HepG2 (cell line): ENCODE data around the gene MTM1. TPM values are rescaled to one million over a fixed set of nuclear protein-coding genes. Genes with fewer than 3 reads are reported as not detected.

ENCODE experiments used
- ATAC-seq: fragments of 200-7000 bp; cut with Tn5 transposase; 3 replicates; pipeline ENCODE4 v1.9.1; 2020; ENCODE audit warnings: mild to moderate bottlenecking, moderate library complexity
- BruUV-seq: library from RNA; stranded (reverse); fragments of 400-500 nt; replicated peaks from 2 replicates; lab custom pipeline; 2021; lab: Mats Ljungman, UMichigan
- CTCF ChIA-PET: fragments of 300-600 bp; formaldehyde crosslinking; extraction: SDS; loops from one replicate; lab custom pipeline; 2021; ENCODE audit warnings: low total read pairs, inconsistent platforms, low intra/inter-chr PET ratio; lab: Yijun Ruan, JAX
- POLR2A ChIA-PET: fragments of 350-600 bp; sonication (Branson Sonifier 250); formaldehyde crosslinking; loops from one replicate; lab custom pipeline; 2020; ENCODE audit warnings: antibody characterized with exemption, inconsistent platforms; lab: Yijun Ruan, JAX
- DNase-seq: peaks from one replicate; pipeline ENCODE4 v3.0.0-alpha.2; 2015; ENCODE audit warnings: low spot score
- FAIRE-seq: peaks from 3 replicates; lab custom pipeline; 2011; peaks lifted over from hg19 to GRCh38; lab: Jason Lieb, UNC
- H2AFZ ChIP-seq: one replicate; pipeline ENCODE4 v1.6.1; 2011; ENCODE audit warnings: low read length, inconsistent platforms
- H3K27ac ChIP-seq: fragments of 300-600 bp; 3 replicates; pipeline ENCODE4 v1.8.0; 2011; ENCODE audit warnings: mixed run types, mild to moderate bottlenecking, mixed read lengths, low read length, inconsistent platforms; ENCODE audit not compliant: insufficient read depth; ENCODE audit errors: extremely low read length
- H3K27me3 ChIP-seq, 2 experiments: fragments of 200-600 bp in 1 of 2; 2 replicates in 1 of 2; 3 replicates in 1 of 2; pipeline versions ENCODE4 v1.6.0 to v1.8.0; 2011; ENCODE audit warnings: low read length in 2 of 2, mild to moderate bottlenecking in 2 of 2, moderate library complexity in 2 of 2, inconsistent platforms in 1 of 2; ENCODE audit not compliant: insufficient read depth in 2 of 2, control insufficient read depth in 1 of 2
- H3K36me3 ChIP-seq, 2 experiments: fragments of 200-600 bp in 1 of 2; replicated peaks in 1 of 2; 2 replicates in 1 of 2; 3 replicates in 1 of 2; pipeline versions ENCODE4 v1.5.1 to v1.8.0; 2011; ENCODE audit warnings: low read length in 2 of 2, inconsistent platforms in 1 of 2; ENCODE audit not compliant: insufficient read depth in 2 of 2, control insufficient read depth in 1 of 2
- H3K4me1 ChIP-seq: 2 replicates; pipeline ENCODE4 v1.5.1; 2012; ENCODE audit warnings: low read length, inconsistent platforms; ENCODE audit not compliant: insufficient read depth
- H3K4me2 ChIP-seq: 2 replicates; pipeline ENCODE4 v1.6.0; 2011; ENCODE audit warnings: low read depth, low read length, inconsistent platforms
- H3K4me3 ChIP-seq, 3 experiments: fragments of 200-600 bp in 1 of 3; sonication (generic), shearing (Covaris generic) in 1 of 3; replicated peaks in 1 of 3; 2 replicates each; pipeline ENCODE4 v1.5.1; 2011 to 2016; ENCODE audit warnings: low read length in 3 of 3, inconsistent platforms in 2 of 3, low read depth in 2 of 3, mild to moderate bottlenecking in 2 of 3, control low read depth in 1 of 3, mixed read lengths in 1 of 3; ENCODE audit not compliant: insufficient read depth in 1 of 3
- H3K79me2 ChIP-seq: one replicate; pipeline ENCODE4 v1.6.1; 2011; ENCODE audit warnings: low read length, inconsistent platforms; ENCODE audit not compliant: insufficient read depth
- H3K9ac ChIP-seq: 2 replicates; pipeline ENCODE4 v1.6.0; 2011; ENCODE audit warnings: mild to moderate bottlenecking, low read depth, low read length, inconsistent platforms; ENCODE audit not compliant: insufficient read depth
- H3K9me3 ChIP-seq: 2 replicates; pipeline ENCODE4 v1.5.1; 2012; ENCODE audit warnings: mild to moderate bottlenecking, low read length
- H4K20me1 ChIP-seq: 2 replicates; pipeline ENCODE4 v1.6.0; 2011; ENCODE audit warnings: inconsistent platforms, mild to moderate bottlenecking, low read length, moderate library complexity; ENCODE audit not compliant: insufficient read depth
- CREM ChIP-seq, 2 experiments: sonication (generic) in 1 of 2; formaldehyde crosslinking in 1 of 2; IDR thresholded peaks; 2 replicates each; pipeline versions ENCODE4 v1.4.0 to v1.6.1; 2016 to 2020; ENCODE audit warnings: antibody characterized with exemption in 1 of 2, mild to moderate bottlenecking in 1 of 2, missing genetic modification reagents in 1 of 2
- GABPA ChIP-seq, 2 experiments: IDR thresholded peaks; 2 replicates each; pipeline ENCODE4 v1.6.1; 2011 to 2016; ENCODE audit warnings: low read depth in 2 of 2, low read length in 1 of 2, missing biosample characterization in 1 of 2, missing genetic modification characterization in 1 of 2
- HES4 ChIP-seq: sonication (generic); formaldehyde crosslinking; IDR thresholded peaks from 2 replicates; pipeline ENCODE4 v1.9.0; 2021; ENCODE audit warnings: mild to moderate bottlenecking, missing genetic modification reagents, borderline replicate concordance
- MLLT10 ChIP-seq: sonication (generic); formaldehyde crosslinking; IDR thresholded peaks from 2 replicates; pipeline ENCODE4 v1.4.0; 2020; ENCODE audit warnings: missing genetic modification reagents
- MNT ChIP-seq: fragments of 450-650 bp; IDR thresholded peaks from 2 replicates; pipeline ENCODE4 v1.6.1; 2016
- PRPF4 ChIP-seq: fragments of 200-400 bp; formaldehyde crosslinking; IDR thresholded peaks from 2 replicates; pipeline ENCODE4 v1.6.1; 2016; ENCODE audit warnings: low read length, low read depth; ENCODE audit not compliant: poor library complexity, severe bottlenecking
- TSC22D2 ChIP-seq: sonication (generic); formaldehyde crosslinking; IDR thresholded peaks from 2 replicates; pipeline ENCODE4 v1.5.1; 2020; ENCODE audit warnings: missing genetic modification reagents, mild to moderate bottlenecking, borderline replicate concordance
- ZBTB26 ChIP-seq: IDR thresholded peaks from 2 replicates; pipeline ENCODE4 v1.6.1; 2016; ENCODE audit warnings: missing compliant biosample characterization, missing genetic modification reagents, borderline replicate concordance
- ZNF484 ChIP-seq: sonication (generic); formaldehyde crosslinking; IDR thresholded peaks from 2 replicates; pipeline ENCODE4 v1.5.1; 2020; ENCODE audit warnings: mild to moderate bottlenecking, low read depth, missing genetic modification reagents, borderline replicate concordance
- ZNF503 ChIP-seq: sonication (generic); formaldehyde crosslinking; IDR thresholded peaks from 2 replicates; pipeline ENCODE4 v1.4.0; 2020; ENCODE audit warnings: missing genetic modification reagents
- ZNF646 ChIP-seq: sonication (generic); formaldehyde crosslinking; IDR thresholded peaks from 2 replicates; pipeline ENCODE4 v1.9.0; 2021; ENCODE audit warnings: mild to moderate bottlenecking, missing genetic modification reagents
- WGBS: methylation state at CpG from one replicate; pipeline ENCODE4 v1.1.6; 2017; ENCODE audit warnings: low lambda C conversion rate; 5-methylcytosine and 5-hydroxymethylcytosine counted together
- in situ Hi-C: cut with HindIII; loops from 2 replicates; pipeline ENCODE4 v1.10.0; 2017; ENCODE audit warnings: low pct_unique_long_range_greater_than_20kb; ENCODE audit not compliant: extremely low pct_ligation_motif_present
- intact Hi-C: fragments of 100-400 bp; cut with micrococcal nuclease; formaldehyde crosslinking; loops from one replicate; pipeline ENCODE4 v1.10.0; 2022; ENCODE audit not compliant: unreplicated experiment
- polyA plus RNA-seq, 8 experiments: library from polyadenylated mRNA; depleted of rRNA in 3 of 8; stranded (reverse) in 7 of 8; unstranded in 1 of 8; fragments of >200 nt; fragmentation: Illumina TruSeq in 4 of 8; extraction: Trizol in 4 of 8; gene quantifications; 2 replicates each; pipeline versions ENCODE4 v1.2.1 to v1.2.3, GENCODE V29; 2011 to 2016; ENCODE audit warnings: low read depth in 4 of 8, missing spikeins in 1 of 8, mixed read lengths in 1 of 8; ENCODE audit not compliant: insufficient read depth in 1 of 8
- total RNA-seq, 5 experiments: library from RNA; depleted of rRNA; stranded (reverse); fragments of >200 nt; fragmentation: Illumina TruSeq; extraction: Trizol; gene quantifications; 2 replicates each; pipeline ENCODE4 v1.2.3, GENCODE V29; 2016; ENCODE audit warnings: low read depth in 1 of 5

The MTM1 gene
- total and polyA plus RNA-seq, 2 of the 13 experiments (the other 11 are each of a cell fraction or from before 2014, with no cell fraction given) = 12.0 to 15.2 TPM

GRCh38 chrX:150548684-150549083 lies 19.7 kb upstream of the MTM1 start:
- H3K9ac ChIP-seq = no peak overlapping the region
- no peaks in the 10 kb centered on the region for H4K20me1 ChIP-seq
- DNase-seq (no peak), FAIRE-seq (no peak), ATAC-seq (no peak)
- WGBS = no CpG with 5 or more reads among the region's 2 CpGs
- H3K27ac ChIP-seq = no peak overlapping the region
- H3K4me3 ChIP-seq = no peak overlapping the region
- ChIA-PET POLR2A (interaction anchor here (0.7 to 5.4 kb wide), 2 partner anchors 21 to 98 kb away, joined by 3 to 63 read pairs; partner anchors contain the start of gene MTM1), CTCF (no interaction called here)
- H3K4me1 ChIP-seq = peaks cover 71% of the 10 kb centered on the region
- no peaks in the 10 kb centered on the region for H3K79me2 ChIP-seq
- H3K36me3 ChIP-seq = no peaks in the 10 kb centered on the region
- TF ChIP-seq MLLT10 = no peak
- TF ChIP-seq ZBTB26 (CRISPR knock-in tag) = no peak
- no peak for TF ChIP-seq HES4 (CRISPR knock-in tag)
- no peak for TF ChIP-seq PRPF4
- TF ChIP-seq ZNF484 (CRISPR knock-in tag) = no peak
- TF ChIP-seq TSC22D2 = no peak
- no peak for TF ChIP-seq CREM (IDR thresholded peaks at IDR 0.05)
- no peak for TF ChIP-seq CREM (CRISPR knock-in tag; IDR thresholded peaks at IDR 0.05)
- TF ChIP-seq GABPA (IDR thresholded peaks at IDR 0.05; ENCODE audit: low read depth, low read length) = no peak
- TF ChIP-seq GABPA (CRISPR knock-in tag; IDR thresholded peaks at IDR 0.05; ENCODE audit: low read depth) = no peak
- no peak for TF ChIP-seq ZNF646 (CRISPR knock-in tag)
- no peak for TF ChIP-seq ZNF503 (CRISPR knock-in tag)
- TF ChIP-seq MNT = no peak
- H3K27me3 ChIP-seq = no peaks in the 10 kb centered on the region
- H3K4me2 ChIP-seq = peak overlapping the region; percentile 90
- no TSS peak for BruUV-seq
- in situ Hi-C loops (loop anchor here (10.0 kb wide), 1 partner anchor 136 kb away; no protein-coding TSS in a partner anchor), intact Hi-C loops (loop anchor here (10.0 kb wide), 1 partner anchor 166 kb away; no protein-coding TSS in a partner anchor)
- no peaks in the 10 kb centered on the region for H3K9me3 ChIP-seq
- no peak overlapping the region for H2AFZ ChIP-seq
